Natural killer cell (primary cell): ENCODE data around the gene WAPL. TPM values are rescaled to one million over a fixed set of nuclear protein-coding genes. Genes with fewer than 3 reads are reported as not detected.
A peak's percentile ranks its signal among the peaks of the same experiment; 100 is the strongest.

ENCODE experiments used
- ATAC-seq, 3 donors: fragments of 150-1000 bp in 2 of 3; fragments of 200-7000 bp in 1 of 3; cut with Tn5 transposase; 1 replicate in 1 of 3; 2 replicates in 2 of 3; pipeline ENCODE4 v1.10.0; 2021; ENCODE audit warnings: mild to moderate bottlenecking in 2 of 3, moderate library complexity in 2 of 3
- DNase-seq, 2 donors: peaks; one replicate each; pipeline versions ENCODE4 v3.0.0 to v3.0.0-alpha.2; 2013 to 2021; ENCODE audit warnings: mixed read lengths in 1 of 2
- H3K27ac ChIP-seq: one replicate; pipeline ENCODE4 v1.5.1; 2013; ENCODE audit warnings: mild to moderate bottlenecking, low read length
- H3K27me3 ChIP-seq: one replicate; pipeline ENCODE4 v1.6.1; 2013; ENCODE audit warnings: low read length; ENCODE audit not compliant: control insufficient read depth, insufficient read depth
- H3K36me3 ChIP-seq: one replicate; pipeline ENCODE4 v1.6.1; 2013; ENCODE audit warnings: low read length; ENCODE audit not compliant: control insufficient read depth, insufficient read depth
- H3K4me1 ChIP-seq: one replicate; pipeline ENCODE4 v1.6.1; 2013; ENCODE audit warnings: low read length; ENCODE audit not compliant: control insufficient read depth, insufficient read depth
- H3K4me3 ChIP-seq: one replicate; pipeline ENCODE4 v1.5.1; 2013; ENCODE audit warnings: low read length
- H3K9me3 ChIP-seq: one replicate; pipeline ENCODE4 v1.6.1; 2013; ENCODE audit warnings: low read length; ENCODE audit not compliant: control insufficient read depth, insufficient read depth
- H3K27ac Mint-ChIP-seq, 2 donors: one replicate each; pipeline ENCODE4 v1.8.0; 2022; ENCODE audit warnings: mild to moderate bottlenecking in 2 of 2, mixed read lengths in 2 of 2, moderate library complexity in 1 of 2
- H3K27me3 Mint-ChIP-seq, 2 donors: one replicate each; pipeline ENCODE4 v1.8.0; 2022; ENCODE audit warnings: low read depth in 2 of 2, mixed read lengths in 2 of 2
- H3K36me3 Mint-ChIP-seq: one replicate; pipeline ENCODE4 v1.8.0; 2022; ENCODE audit warnings: mixed read lengths
- H3K4me1 Mint-ChIP-seq, 2 donors: one replicate each; pipeline ENCODE4 v1.8.0; 2022; ENCODE audit warnings: mixed read lengths in 2 of 2
- H3K4me3 Mint-ChIP-seq: one replicate; pipeline ENCODE4 v1.8.0; 2022; ENCODE audit warnings: mild to moderate bottlenecking, moderate library complexity, mixed read lengths
- H3K9me3 Mint-ChIP-seq, 2 donors: one replicate each; pipeline ENCODE4 v1.8.0; 2022; ENCODE audit warnings: mixed read lengths in 2 of 2
- WGBS: methylation state at CpG from one replicate; pipeline ENCODE4 v1.1.7; 2013; ENCODE audit warnings: missing lambda C conversion rate; ENCODE audit not compliant: insufficient coverage; 5-methylcytosine and 5-hydroxymethylcytosine counted together
- intact Hi-C: fragments of 100-400 bp; cut with micrococcal nuclease; formaldehyde crosslinking; loops from one replicate; pipeline ENCODE4 v1.14.2; 2022
- total RNA-seq, 4 donors: library from RNA; stranded (reverse); fragments of 120-200 nt in 1 of 4; gene quantifications; one replicate each; pipeline versions ENCODE4 v1.2.3 to v1.2.4, GENCODE V29; 2013 to 2022
- TF ChIP-seq, protein P1 (sequence below): fragments of 200-600 bp; IDR thresholded peaks from one replicate; pipeline ENCODE4 v1.8.0; 2022; ENCODE audit warnings: antibody characterized with exemption

Gene WAPL
- total RNA-seq, 3 donors from 2014 or later (not counting 1 experiment from before 2014, with no cell fraction given): 41.1 to 51.4 (median 51.1) TPM

DNA sequence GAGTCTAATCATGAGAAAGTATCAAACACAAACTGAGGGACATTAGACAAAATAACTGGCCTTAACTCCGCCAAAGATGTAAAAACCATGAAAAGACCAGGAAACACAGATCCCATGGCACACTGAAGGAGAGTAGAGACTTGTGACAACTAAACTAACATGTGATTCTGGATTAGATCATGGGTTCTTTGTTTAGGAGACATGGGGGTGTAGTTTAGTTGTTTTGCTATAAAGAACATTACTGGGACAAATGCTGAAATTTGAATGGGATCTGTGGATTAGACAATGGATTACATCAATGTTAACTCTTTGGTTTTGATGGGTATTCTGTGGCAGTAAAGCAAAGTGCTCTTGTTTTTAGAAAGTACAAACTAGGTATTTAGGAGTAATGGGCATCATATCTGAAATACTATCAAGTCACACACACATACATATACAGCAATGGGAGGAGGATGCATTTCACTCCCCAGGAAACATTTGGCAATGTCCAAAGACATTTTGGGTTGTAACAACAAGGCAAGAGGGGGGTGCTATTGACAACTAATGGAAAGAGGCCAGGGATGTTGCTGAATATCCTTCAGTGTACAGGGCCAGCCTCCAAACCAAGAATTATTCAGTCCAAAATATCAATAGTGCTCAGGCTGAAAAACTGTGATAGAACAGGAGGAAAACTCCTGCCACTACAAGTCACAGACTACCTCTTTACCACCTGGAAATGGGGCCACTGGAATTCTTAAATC is 32.4 kb downstream of the WAPL start:
- Histone ChIP-seq H3K9me3 (no peaks in the 10 kb centered on the region), H3K27me3 (no peaks in the 10 kb centered on the region), H3K27ac (no peak overlapping the region), H3K36me3 (peaks cover 24% of the 10 kb centered on the region), H3K4me3 (no peak overlapping the region), H3K4me1 (no peaks in the 10 kb centered on the region)
- no peaks in the 10 kb centered on the region for H3K27me3 Mint-ChIP-seq
- 100% methylated on average over 1 of the region's 1 CpG for WGBS
- peaks cover 11 to 31% of the 10 kb centered on the region in 2 donors for H3K4me1 Mint-ChIP-seq
- intact Hi-C loops: no loop called here
- no peaks in the 10 kb centered on the region for H3K36me3 Mint-ChIP-seq
- TF ChIP-seq, protein P1, sequence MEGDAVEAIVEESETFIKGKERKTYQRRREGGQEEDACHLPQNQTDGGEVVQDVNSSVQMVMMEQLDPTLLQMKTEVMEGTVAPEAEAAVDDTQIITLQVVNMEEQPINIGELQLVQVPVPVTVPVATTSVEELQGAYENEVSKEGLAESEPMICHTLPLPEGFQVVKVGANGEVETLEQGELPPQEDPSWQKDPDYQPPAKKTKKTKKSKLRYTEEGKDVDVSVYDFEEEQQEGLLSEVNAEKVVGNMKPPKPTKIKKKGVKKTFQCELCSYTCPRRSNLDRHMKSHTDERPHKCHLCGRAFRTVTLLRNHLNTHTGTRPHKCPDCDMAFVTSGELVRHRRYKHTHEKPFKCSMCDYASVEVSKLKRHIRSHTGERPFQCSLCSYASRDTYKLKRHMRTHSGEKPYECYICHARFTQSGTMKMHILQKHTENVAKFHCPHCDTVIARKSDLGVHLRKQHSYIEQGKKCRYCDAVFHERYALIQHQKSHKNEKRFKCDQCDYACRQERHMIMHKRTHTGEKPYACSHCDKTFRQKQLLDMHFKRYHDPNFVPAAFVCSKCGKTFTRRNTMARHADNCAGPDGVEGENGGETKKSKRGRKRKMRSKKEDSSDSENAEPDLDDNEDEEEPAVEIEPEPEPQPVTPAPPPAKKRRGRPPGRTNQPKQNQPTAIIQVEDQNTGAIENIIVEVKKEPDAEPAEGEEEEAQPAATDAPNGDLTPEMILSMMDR: no peak
- ATAC-seq (no peak), DNase-seq (no peak)
- H3K27ac Mint-ChIP-seq: no peak overlapping the region
- no peak overlapping the region for H3K4me3 Mint-ChIP-seq
- no peaks in the 10 kb centered on the region for H3K9me3 Mint-ChIP-seq

DNA sequence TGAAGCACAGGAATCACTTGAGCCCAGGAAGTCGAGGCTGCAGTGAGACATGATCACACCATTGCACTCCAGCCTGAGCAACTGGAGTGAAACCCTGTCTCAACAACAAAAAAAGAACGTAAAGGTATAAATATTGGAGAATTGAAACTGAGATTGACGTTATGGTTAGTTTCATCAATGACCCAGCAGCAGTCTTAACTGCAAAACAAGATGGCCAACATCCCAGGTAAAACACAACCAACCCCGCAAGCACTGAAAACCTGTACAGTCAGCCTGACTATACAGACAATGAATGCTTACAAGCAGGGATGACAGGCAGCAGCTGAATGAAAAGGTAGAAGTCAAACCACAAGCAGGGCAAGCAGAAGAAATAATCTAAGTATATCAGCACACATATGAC is 34.7 kb downstream of the WAPL start:
- Mint-ChIP-seq H3K9me3 (no peaks in the 10 kb centered on the region), H3K27me3 (no peaks in the 10 kb centered on the region), H3K4me3 (no peak overlapping the region), H3K27ac (peak overlapping the region in 1 of 2 donors; percentile 37), H3K36me3 (no peaks in the 10 kb centered on the region), H3K4me1 (peaks cover 11 to 27% of the 10 kb centered on the region in 2 donors)
- Histone ChIP-seq H3K36me3 (peaks cover 32% of the 10 kb centered on the region), H3K27ac (no peak overlapping the region), H3K4me3 (no peak overlapping the region), H3K9me3 (no peaks in the 10 kb centered on the region), H3K4me1 (no peaks in the 10 kb centered on the region), H3K27me3 (no peaks in the 10 kb centered on the region)
- WGBS: 83% methylated on average over 4 of the region's 4 CpGs
- TF ChIP-seq, protein P1: no peak
- DNase-seq (no peak), ATAC-seq (no peak)
- intact Hi-C loops: no loop called here

DNA sequence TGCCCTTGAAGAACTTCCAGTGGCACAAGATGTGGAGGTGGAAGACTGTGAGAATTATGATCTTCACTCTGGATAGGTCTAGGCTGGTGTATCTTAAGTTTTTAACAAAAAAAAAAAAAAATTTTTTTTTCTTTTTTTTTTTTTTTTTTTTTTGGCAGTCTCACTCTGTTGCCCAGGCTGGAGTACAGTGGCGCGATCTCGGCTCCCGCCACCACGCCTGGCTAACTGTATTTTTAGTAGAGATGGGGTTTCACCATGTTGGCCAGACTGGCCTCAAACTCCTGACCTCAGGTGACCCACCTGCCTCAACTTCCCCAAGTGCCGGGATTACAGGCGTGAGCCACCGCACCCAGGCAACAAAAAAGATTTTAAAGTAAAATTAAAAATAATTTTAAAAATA is 37.9 kb downstream of the WAPL start:
- DNase-seq (no peak), ATAC-seq (no peak)
- Mint-ChIP-seq H3K4me1 (peaks cover 12 to 18% of the 10 kb centered on the region in 2 donors), H3K4me3 (no peak overlapping the region), H3K36me3 (peaks cover 6% of the 10 kb centered on the region), H3K27ac (no peak overlapping the region), H3K9me3 (no peaks in the 10 kb centered on the region), H3K27me3 (no peaks in the 10 kb centered on the region)
- TF ChIP-seq, protein P1: no peak
- intact Hi-C loops: no loop called here
- H3K4me3 ChIP-seq: no peak overlapping the region
- H3K27ac ChIP-seq: no peak overlapping the region
- H3K9me3 ChIP-seq: no peaks in the 10 kb centered on the region
- no peaks in the 10 kb centered on the region for H3K4me1 ChIP-seq
- WGBS: 100% methylated on average over 5 of the region's 8 CpGs
- no peaks in the 10 kb centered on the region for H3K27me3 ChIP-seq
- H3K36me3 ChIP-seq: peaks cover 28% of the 10 kb centered on the region

DNA sequence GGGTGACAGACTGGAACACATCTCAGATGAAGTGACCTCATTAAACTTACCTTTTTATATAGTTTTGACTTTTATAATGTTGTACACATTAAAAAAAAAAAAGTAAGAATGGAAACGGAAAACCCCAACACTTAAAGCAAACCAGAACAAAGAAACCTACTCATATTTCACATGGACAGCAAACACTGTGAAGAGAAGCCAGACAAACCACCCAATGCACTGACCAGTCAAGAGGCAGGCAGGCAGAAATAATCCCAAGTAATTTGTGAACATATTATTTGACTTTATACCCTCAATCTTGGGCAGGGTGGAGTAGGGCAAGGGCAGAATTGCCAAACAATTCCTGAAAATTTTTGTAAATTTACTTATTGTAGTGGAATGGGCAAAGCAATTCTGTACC is 39.8 kb downstream of the WAPL start:
- H3K4me3 ChIP-seq: no peak overlapping the region
- Mint-ChIP-seq H3K27me3 (no peaks in the 10 kb centered on the region), H3K36me3 (peaks cover 6% of the 10 kb centered on the region), H3K4me1 (peaks cover 15 to 21% of the 10 kb centered on the region in 2 donors), H3K4me3 (no peak overlapping the region), H3K9me3 (no peaks in the 10 kb centered on the region), H3K27ac (no peak overlapping the region)
- H3K4me1 ChIP-seq: no peaks in the 10 kb centered on the region
- H3K27me3 ChIP-seq: no peaks in the 10 kb centered on the region
- no peaks in the 10 kb centered on the region for H3K9me3 ChIP-seq
- H3K27ac ChIP-seq: no peak overlapping the region
- DNase-seq: no peak
- WGBS: no CpG with 5 or more reads among the region's 1 CpG
- TF ChIP-seq, protein P1: no peak
- peaks cover 28% of the 10 kb centered on the region for H3K36me3 ChIP-seq
- intact Hi-C loops: no loop called here
- ATAC-seq: no peak
